GM19324 (cell line): Measurements from ENCODE around the gene STARD4.
A peak's percentile ranks its signal among the peaks of the same experiment; 100 is the strongest.

Experiments used
- ATAC-seq: cut with Tn5 transposase; IDR thresholded peaks from one replicate; pipeline ENCODE4 v1.9.1; 2021; ENCODE audit warnings: mild to moderate bottlenecking, moderate library complexity; ENCODE audit not compliant: unreplicated experiment, low FRiP score

STARD4 gene

DNA sequence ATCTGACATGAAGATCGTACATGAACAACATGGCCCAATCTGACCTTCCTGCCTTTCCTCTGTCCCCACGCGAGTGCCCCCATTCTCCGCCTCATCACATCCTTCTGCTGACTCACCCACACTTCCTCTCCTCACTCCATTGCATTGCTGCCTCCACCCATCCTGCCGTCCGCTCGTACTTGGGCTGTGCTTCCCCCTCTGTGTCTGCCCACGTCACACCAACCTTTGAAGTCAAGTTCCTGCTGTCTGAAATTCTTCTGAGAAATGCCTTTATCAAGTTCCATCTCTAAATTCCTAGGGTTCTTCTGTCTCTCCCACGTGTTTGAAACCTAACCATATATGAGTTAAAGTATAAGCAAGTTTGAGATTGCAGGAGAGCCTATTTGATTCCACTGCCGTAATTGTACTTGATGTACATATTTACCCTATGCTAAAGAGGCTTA lies 18.0 kb upstream of the STARD4 start:
- ATAC-seq = peak; percentile 77

DNA sequence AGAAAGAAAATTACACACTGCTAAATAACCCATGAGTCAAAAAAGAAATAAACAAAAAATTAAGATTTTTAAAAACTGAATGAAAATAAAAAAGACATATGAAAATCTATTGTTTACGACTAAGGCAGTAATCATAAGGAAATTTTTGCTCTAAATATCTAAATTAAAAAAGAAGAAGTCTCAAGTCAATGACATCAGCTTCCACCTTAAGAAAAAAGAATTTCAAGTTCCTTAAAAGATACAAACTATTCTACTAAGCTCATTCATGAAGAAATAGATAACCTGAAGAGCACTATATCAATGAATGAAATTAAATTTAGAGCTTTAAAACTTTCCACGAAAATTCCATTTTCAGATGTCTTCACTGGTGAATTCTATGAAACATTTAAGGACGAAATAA lies 15.7 kb upstream of the STARD4 start:
- ATAC-seq = no peak

DNA sequence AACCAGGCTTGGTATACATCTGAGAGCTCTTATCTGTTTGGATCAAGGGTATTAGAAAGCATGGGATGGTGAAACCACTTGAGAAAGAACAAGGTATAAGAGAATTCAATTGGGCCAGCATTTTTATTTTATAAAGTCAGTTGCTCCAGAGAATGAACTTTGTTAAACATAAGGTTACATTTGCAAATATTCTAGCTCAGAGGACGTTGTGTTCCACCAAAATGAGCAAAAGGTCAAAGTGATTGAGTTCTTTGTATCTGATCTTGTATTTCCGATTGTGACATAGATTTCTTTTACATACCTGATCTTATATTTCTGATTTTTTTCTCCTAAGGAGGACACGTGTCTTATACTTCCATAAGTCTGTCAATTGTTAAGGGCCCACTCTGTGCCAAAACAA lies 8.6 kb upstream of the STARD4 start:
- ATAC-seq = no peak

DNA sequence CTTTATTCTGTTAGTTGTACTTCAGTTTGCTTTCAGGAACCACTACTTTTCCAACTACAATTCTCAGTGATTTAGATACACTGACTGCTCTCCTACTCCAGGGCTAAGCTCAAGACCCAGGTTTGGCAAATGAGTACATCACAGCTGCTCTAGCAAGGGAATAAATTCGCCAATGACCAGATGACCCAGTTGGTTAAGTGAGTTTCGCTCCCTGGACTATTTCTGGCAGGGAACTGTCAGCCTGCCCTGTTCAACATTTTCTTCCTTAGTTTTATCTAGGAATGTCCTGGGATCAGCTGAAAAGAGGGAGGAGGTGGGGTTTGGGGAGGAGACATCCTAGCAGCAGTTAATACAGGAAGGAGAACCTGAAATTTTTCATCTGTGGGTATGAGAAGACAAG lies 6.4 kb upstream of the STARD4 start:
- ATAC-seq = no peak

DNA sequence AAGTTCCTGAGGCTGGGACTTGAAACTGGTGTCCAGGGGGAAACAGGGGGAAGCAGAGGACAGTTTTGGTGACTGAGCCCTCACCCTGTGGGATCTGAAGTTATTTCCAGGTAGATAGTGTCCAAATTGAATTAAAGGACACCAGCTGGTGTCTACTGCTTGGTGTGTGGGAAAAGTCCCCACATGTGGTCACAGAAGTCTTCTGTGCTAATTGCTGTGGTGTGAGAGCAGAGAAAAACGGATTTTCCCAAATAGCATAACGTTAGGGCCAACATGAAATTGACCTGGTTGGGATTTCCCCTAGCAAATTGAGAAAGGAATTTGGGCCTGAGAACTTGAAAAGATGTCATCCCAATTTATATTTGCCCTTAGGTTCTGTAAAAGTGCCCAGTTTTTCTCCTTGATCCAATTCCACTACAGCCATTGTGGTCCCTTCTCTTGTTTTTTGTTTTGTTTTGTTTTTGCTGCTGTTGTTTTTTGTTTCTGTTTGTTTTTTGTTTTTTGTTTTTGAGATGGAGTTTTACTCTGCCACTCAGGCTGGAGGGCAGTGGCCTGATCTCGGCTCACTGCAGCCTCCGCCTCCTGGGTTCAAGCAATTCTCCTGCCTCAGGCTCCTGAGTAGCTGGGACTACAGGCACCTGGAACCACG lies 5.6 kb upstream of the STARD4 start:
- ATAC-seq = no peak

DNA sequence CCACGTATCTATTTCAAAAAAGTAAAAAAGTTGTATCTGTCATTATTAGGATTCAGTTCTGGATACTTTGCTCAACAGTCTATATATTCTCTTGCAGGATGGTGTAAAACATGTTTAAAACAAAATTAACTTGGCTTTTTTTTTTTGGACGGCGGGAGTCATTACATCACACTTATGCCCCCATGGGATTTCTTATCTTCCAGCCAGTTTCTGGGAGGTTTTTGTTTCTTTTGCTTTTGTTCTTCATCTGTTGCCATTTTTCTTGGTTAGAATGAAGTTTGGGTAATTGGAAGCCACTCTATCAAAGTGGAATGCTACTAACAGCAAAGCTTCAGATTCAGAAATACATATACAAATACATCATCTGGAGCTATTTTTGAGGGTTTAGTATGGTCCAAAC lies 1.8 kb upstream of the STARD4 start:
- no peak for ATAC-seq

DNA sequence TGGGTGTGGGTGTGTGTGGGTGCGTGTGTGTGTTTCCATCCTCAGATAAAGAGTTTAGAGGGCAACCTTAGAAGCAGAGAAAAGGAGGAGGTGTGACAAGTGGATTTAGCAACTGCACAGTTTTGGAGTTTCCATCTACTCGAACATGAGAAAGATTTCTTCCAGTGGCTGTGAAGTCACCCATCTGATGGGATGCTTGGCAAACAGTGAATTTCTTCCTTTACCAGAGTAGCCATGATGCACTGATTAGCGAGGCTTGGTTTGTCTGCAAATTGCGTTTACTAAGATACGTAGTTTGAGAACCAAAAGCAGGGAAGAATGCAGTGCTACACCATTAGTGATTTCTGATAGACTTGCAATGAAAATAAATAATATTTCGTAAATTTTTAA lies 791 bp upstream of the STARD4 start:
- no peak for ATAC-seq

DNA sequence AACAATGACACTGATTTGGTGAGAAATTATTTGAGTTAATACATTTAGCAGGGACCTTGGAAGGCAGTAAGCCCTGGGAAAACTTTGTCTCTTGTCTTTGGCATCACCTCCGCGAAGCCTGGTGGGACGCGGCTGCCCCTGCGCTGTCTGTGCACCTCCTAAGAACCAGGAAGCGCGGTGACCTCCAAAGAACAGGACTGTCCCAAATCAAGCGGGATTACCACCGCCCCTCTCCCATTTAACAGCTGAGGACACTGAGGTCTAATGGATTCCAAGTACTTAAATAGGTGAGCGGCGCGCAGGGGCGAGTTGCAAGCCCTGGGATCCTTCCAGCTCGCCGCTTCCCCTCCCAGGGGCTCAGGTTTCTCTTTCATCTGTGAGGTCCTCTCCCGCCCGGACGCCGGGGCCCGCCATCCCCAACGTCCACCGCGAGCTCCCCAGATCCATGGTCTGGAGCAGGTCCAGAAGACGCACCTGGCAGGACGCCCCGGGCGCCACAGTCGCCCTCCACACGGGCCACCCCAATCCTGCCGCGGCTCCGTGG lies 432 bp downstream of the STARD4 start:
- ATAC-seq = peak; percentile 39

DNA sequence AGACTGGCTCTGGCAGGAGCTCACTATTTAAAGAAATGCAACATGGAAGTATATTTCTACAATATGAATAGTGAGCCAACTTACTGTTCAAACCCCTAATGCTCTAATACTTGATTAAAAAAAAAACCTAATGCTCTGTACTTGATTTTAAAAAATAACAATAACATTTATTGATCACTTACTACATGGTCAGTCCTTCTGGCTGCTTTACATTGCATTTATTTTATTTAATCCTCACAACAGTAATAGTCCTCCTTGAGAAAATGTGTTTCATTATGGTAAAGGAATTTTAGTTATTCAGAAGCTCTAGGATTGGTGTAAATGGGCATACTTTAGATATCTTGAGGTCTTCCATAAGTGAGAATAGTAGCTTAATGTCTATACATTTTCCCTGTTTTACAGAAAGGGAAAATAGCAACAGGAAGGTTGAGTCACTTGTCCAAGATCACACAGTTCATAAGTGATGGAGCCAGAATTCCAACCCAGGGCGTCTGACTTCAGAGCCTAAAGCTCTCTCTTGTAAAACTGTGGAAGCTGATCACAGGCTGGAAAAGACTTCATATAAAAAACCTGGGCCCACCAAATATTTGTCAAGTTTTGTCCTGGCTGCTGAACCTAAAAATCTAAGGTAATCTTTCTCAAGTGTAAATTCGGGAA lies 1.0 kb downstream of the STARD4 start:
- no peak for ATAC-seq

DNA sequence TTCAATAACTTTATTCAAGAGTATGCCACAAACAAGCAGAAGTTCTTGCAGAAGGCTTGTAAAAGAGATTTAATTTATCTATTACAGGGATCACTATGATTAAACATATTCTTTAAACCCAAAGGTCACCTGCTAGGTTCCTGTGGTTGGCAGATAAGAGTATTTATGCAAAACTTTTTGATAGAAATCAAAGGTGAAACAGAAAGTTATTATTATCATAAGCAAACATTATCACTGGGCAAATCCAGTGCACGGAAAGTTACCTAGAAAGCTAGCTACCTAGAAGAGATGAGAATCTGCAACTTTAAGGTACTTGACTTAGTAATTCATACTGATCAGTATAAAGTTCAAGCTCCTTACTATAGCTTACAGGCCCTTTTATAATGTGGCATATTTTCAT lies 3.2 kb downstream of the STARD4 start:
- no peak for ATAC-seq

DNA sequence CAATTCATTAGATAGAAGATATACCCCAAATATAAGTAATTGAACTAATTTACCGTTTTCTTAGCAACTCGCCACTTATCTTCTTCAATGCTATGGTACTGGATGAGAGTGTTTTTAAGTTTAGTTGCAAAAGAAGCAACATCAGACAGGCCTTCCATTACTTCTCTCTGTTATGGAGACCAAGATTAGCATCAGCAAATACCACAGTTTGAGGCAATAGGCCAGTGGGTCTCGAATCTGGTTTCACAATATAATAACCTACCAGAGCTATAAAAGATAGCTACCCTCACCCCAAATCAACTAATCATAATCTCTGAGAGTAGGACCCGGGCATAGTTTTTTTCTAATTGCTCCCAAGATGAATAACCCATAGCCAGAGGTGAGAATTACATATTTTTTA lies 5.1 kb downstream of the STARD4 start:
- no peak for ATAC-seq

DNA sequence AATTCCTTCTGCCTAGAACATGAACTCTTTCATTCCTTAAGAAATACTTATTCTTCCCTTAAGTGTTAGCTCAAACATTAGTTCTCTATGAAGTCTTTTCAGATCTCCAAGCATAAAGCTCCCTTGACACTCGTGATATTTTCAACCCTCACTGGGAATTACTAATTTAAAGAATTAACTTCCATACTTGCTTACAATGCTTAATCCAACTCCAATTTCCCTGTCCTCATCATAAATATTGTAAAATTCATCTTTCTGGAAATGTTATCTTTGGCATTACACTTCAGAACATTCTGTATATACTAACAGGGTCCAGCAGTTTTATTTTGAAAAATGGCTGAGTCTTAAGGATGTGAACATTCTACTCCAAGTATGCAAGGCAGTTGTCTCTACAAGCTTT lies 7.2 kb downstream of the STARD4 start:
- no peak for ATAC-seq

DNA sequence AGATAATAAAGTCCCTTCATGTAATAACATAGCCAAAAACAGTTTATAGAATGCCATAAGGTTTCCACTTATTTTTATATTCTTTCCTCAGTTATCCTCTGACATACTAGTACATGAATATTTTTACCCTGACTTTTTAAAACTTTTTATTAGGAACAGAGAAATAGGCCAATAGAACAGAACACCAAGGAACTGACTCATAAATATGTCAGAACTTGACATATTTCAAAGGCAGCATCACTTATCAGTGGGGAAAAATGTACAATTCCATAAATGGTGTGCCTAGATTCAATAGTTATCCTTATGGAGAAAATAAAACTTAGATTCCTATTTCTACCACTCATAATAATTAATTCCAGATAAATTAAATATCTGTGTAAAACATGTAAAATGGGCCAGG lies 9.4 kb downstream of the STARD4 start:
- no peak for ATAC-seq

DNA sequence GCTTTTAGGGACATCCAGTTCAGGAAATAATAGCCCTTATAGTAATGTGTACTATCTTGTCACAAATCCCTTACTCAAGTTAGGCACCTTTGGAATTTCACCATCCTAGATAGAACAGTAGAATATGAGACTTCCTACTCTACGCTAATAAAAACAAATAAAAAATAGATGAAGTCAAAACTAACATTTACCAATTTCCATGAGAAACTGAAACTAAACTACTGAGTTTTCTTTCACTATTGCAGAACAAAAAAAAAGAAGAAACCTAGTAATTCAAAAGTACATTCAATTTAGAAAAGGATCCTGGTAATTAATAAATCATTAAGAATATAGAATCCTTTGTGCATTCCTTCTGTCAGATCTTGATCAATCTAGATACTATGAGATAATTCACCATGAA lies 14.0 kb downstream of the STARD4 start:
- ATAC-seq = no peak

DNA sequence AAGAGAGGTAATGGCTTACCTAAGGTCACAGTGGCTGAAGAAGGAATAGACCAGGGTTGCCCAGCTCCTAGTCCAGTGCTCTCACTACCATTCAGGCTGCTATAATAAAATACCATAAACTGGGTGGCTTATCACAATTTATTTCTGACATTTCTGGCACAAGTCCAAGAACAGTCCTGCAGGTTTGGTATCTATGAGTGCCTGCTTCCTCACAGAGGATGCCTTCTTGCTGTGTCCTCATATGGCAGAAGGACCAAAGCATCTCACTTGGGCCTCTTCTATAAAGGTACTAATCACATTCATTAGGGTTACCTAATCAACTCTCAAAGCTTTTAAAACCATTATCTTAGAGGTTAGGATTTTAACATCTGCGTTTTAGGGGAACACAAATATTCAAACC lies 17.2 kb downstream of the STARD4 start:
- no peak for ATAC-seq

DNA sequence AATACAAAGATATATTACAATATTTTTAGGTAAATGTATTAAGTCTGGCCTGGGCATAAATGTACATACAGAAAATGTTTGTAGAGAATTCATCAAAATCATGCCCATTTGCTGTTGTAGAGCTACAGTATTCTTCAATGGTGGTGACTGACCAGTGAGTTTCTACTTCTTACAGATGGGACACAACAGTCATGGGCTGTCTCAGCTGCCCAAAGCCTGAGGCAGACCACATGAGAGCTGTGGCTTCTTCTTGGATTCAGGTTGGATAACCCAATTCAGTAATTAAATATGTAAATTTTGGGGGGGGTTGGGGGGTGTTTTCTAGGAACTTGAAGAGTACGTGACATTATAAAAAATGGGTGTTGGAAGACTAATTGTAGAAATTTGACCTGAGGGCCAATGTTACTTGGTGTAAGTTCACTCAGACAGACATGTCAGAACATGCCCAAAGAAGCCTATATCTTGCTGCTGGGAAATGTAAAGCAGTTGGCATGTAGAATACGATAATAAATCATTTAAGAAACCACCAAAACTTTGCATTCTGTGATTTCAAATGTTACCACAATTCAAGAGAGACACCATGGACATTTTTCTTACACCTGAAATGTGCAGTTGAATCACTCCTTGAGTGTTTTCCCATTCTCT lies 17.9 kb downstream of the STARD4 start:
- peak; percentile 54 for ATAC-seq

DNA sequence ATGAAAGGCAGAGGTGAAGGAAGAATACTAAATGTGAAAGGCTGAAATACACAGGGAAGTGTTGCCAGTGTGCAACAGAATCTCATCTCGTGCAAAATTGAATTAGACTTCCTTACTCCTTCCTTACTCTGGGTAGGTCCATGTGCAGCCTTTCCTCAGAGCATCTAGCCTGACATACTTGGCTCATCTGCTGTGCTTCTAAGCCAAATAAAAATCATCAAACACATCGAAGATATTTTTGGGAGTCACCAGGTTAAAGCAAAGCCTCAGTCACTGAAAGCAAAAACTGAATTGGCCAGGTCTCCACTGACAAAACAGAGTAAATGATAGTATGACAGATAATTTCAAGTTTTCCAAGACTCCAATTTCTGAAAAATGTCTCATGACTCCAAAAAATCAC lies 19.3 kb downstream of the STARD4 start:
- no peak for ATAC-seq

DNA sequence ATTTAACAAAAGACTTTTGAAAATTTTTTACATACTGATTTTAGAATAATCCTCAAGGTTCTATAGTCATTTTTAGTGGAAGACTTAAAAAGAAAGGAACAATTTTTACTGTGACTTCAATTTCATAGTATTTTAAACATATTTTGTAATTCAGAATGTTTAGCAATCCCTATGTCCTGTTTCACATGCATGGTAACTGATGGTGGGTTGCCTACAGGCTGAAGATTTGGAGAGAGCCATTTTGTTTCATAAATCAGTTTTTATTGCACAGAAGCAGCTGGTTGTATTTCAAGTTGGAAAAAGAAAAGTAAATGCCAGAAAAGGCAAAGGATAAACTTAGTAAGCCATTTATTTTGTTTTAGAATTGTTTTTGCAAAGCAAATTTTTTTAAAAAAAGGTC lies 24.0 kb downstream of the STARD4 start:
- no peak for ATAC-seq

DNA sequence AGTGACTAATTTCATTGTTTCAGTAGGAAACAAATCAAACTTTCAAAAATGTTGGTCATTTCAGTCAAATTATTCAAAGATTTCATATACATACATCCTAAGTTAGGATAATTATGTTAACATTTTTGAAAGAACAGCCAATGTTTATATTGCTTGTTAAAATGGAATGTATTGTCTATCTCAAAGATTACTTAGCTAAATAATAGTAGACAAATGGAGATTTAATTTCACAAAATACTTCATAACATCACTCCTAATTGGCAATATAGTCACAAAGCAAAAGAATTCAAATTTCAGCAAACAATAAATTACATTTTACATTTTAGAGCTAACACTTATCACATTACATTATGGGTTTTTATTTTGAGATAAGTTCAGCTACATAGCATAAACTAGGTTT lies 25.4 kb downstream of the STARD4 start:
- ATAC-seq = no peak

DNA sequence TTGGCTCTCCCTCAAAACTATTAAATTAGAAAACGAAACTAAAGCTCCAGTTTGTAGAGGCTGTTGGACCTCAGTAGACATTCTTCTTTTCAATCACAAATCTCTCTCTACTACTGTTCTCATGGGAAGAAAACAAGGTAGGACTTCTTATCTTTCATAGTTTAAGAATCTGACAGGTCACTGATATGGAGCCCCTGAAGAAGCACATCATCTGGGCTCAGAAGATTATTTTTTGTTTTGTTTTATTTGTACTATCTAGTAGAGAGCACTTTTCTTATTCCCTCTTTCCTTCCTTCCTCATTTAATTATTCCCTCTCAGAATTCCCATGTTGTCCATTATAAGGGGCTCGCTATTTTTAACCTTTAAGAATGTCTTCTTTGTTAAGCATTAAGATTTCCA lies 26.3 kb downstream of the STARD4 start:
- ATAC-seq = no peak

DNA sequence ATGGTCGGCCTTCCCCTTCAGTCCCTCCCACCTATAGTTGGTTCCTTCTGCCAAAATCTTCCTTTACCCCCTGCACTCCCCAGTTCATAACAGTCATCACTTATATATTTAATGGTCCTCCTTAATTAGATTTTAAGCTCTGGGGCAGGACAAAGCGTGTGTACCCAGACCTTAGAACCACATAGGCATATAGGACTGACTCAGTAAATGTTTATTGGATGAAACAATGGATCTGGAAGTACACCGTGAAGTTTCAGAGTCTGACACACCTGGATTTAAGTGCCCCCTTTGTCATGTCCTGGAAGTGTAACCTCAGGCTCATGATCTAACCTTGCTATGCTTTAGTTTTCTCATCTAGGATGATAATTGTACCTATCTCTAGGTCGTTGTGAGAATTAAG lies 32.0 kb downstream of the STARD4 start:
- no peak for ATAC-seq

DNA sequence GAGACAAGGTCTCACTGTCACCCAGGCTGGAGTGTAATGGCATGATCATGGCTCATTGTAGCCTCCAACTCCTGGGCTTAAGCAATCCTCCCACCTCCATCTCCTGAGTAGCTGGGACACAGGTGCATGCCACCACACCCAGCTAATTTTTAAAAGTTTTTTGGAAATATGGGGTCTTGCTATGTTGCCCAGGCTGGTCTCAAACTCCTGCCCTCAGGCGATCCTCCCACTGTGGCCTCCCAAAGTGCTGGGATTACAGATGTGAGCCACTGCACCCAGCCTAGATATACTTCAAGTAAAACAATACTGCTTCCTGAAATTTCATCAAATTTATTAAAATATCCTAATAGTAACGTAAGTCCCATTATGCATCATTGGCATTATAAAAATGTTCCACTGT lies 33.4 kb downstream of the STARD4 start:
- ATAC-seq = no peak
